HEK293 (cell line): Measurements from ENCODE around the gene PPM1F.

Source experiments
- GLI4 ChIP-seq: fragments of 450-650 bp; formaldehyde crosslinking; IDR thresholded peaks from 2 replicates; pipeline ENCODE4 v1.5.1; 2016; ENCODE audit warnings: missing biosample characterization, missing genetic modification characterization
- KLF8 ChIP-seq: fragments of 450-650 bp; formaldehyde crosslinking; IDR thresholded peaks from 2 replicates; pipeline ENCODE4 v1.5.1; 2016; ENCODE audit warnings: missing biosample characterization, missing genetic modification characterization
- MYNN ChIP-seq: fragments of 450-650 bp; formaldehyde crosslinking; IDR thresholded peaks from 2 replicates; pipeline ENCODE4 v1.5.1; 2016; ENCODE audit warnings: missing biosample characterization, missing genetic modification characterization, borderline replicate concordance
- ZNF549 ChIP-seq: fragments of 450-650 bp; IDR thresholded peaks from 2 replicates; pipeline ENCODE4 v1.5.1; 2018; ENCODE audit warnings: missing biosample characterization, missing genetic modification characterization, mild to moderate bottlenecking, inconsistent platforms, moderate library complexity
- ZNF843 ChIP-seq: fragments of 450-650 bp; formaldehyde crosslinking; IDR thresholded peaks from 2 replicates; pipeline ENCODE4 v1.5.1; 2016; ENCODE audit warnings: missing biosample characterization, missing genetic modification characterization
- TF ChIP-seq, protein P1 (sequence below): sonication (generic); formaldehyde crosslinking; IDR thresholded peaks from 2 replicates; pipeline ENCODE4 v1.8.1; 2022; ENCODE audit warnings: mild to moderate bottlenecking, moderate library complexity, missing genetic modification reagents
- TF ChIP-seq, protein P2 (sequence below): fragments of 450-650 bp; formaldehyde crosslinking; IDR thresholded peaks from 2 replicates; pipeline ENCODE4 v1.5.1; 2016; ENCODE audit warnings: missing biosample characterization, missing genetic modification characterization
- TF ChIP-seq, protein P3 (sequence below): IDR thresholded peaks from 2 replicates; pipeline ENCODE4 v1.6.1; 2011; ENCODE audit warnings: mild to moderate bottlenecking, low read depth, low read length, borderline replicate concordance

DNA sequence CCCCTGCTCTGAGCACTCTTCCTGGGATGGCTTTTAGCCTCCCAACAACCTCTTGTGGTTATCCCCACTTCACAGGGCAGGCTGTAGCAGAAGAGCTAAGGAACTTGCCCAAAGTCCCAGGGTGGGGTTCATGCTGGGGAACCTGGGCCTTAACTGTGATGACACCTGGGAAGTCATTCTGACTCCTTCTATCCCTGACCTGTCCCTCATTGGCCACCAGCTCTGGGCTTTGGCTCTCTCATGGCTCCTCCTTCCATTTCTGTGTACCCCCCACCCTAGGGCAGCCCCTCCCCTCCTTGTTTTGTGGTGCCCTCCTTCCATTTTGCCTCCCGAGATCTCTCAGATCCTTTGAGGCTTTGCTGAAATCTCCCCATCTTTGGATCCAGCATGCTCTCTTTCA, 2.7 kb downstream of the PPM1F start:
- TF ChIP-seq, protein P1, sequence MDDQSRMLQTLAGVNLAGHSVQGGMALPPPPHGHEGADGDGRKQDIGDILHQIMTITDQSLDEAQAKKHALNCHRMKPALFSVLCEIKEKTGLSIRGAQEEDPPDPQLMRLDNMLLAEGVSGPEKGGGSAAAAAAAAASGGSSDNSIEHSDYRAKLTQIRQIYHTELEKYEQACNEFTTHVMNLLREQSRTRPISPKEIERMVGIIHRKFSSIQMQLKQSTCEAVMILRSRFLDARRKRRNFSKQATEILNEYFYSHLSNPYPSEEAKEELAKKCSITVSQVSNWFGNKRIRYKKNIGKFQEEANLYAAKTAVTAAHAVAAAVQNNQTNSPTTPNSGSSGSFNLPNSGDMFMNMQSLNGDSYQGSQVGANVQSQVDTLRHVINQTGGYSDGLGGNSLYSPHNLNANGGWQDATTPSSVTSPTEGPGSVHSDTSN (CRISPR knock-in tag) = no peak
- TF ChIP-seq, protein P2, sequence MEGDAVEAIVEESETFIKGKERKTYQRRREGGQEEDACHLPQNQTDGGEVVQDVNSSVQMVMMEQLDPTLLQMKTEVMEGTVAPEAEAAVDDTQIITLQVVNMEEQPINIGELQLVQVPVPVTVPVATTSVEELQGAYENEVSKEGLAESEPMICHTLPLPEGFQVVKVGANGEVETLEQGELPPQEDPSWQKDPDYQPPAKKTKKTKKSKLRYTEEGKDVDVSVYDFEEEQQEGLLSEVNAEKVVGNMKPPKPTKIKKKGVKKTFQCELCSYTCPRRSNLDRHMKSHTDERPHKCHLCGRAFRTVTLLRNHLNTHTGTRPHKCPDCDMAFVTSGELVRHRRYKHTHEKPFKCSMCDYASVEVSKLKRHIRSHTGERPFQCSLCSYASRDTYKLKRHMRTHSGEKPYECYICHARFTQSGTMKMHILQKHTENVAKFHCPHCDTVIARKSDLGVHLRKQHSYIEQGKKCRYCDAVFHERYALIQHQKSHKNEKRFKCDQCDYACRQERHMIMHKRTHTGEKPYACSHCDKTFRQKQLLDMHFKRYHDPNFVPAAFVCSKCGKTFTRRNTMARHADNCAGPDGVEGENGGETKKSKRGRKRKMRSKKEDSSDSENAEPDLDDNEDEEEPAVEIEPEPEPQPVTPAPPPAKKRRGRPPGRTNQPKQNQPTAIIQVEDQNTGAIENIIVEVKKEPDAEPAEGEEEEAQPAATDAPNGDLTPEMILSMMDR (tag by site-specific recombination) = no peak
- TF ChIP-seq ZNF843 (no peak), GLI4 (tag by site-specific recombination) (no peak), ZNF549 (tag by site-specific recombination) (no peak), MYNN (no peak), KLF8 (no peak)
- TF ChIP-seq, protein P3, sequence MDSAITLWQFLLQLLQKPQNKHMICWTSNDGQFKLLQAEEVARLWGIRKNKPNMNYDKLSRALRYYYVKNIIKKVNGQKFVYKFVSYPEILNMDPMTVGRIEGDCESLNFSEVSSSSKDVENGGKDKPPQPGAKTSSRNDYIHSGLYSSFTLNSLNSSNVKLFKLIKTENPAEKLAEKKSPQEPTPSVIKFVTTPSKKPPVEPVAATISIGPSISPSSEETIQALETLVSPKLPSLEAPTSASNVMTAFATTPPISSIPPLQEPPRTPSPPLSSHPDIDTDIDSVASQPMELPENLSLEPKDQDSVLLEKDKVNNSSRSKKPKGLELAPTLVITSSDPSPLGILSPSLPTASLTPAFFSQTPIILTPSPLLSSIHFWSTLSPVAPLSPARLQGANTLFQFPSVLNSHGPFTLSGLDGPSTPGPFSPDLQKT = no peak
